Type B pancreatic cell (in vitro differentiated cells): ENCODE data around the gene MORC2. TPM values are rescaled to one million over a fixed set of nuclear protein-coding genes. Genes with fewer than 3 reads are reported as not detected.

Experiments
- DNase-seq: peaks from one replicate; pipeline ENCODE4 v3.0.0; 2021; ENCODE audit warnings: mixed read lengths; ENCODE audit not compliant: unreplicated experiment; ENCODE audit errors: extremely low spot score
- H3K27ac Mint-ChIP-seq: 2 replicates; pipeline ENCODE4 v1.8.0; 2021; ENCODE audit warnings: mild to moderate bottlenecking, mixed read lengths
- H3K27me3 Mint-ChIP-seq: 2 replicates; pipeline ENCODE4 v1.8.0; 2021; ENCODE audit warnings: mixed read lengths
- H3K36me3 Mint-ChIP-seq: 2 replicates; pipeline ENCODE4 v1.8.0; 2021; ENCODE audit warnings: mixed read lengths
- H3K4me1 Mint-ChIP-seq: one replicate; pipeline ENCODE4 v1.8.0; 2021; ENCODE audit warnings: mixed read lengths; ENCODE audit not compliant: unreplicated experiment
- H3K4me3 Mint-ChIP-seq: 2 replicates; pipeline ENCODE4 v1.8.0; 2021; ENCODE audit warnings: mild to moderate bottlenecking, mixed read lengths
- H3K9me3 Mint-ChIP-seq: 2 replicates; pipeline ENCODE4 v1.8.0; 2021; ENCODE audit warnings: mixed read lengths
- total RNA-seq: library from RNA; stranded (reverse); gene quantifications from 2 replicates; pipeline ENCODE4 v1.2.1, GENCODE V29; 2021; ENCODE audit warnings: low replicate concordance
- TF ChIP-seq, protein P1 (sequence below): fragments of 200-600 bp; sonication (generic); conservative IDR thresholded peaks from 2 replicates; pipeline ENCODE4 v1.5.0; 2021; ENCODE audit warnings: antibody characterized with exemption, mild to moderate bottlenecking

The MORC2 gene
- total RNA-seq, 1 donor from 2014 or later = 48.1 TPM

- H3K27ac Mint-ChIP-seq = no peak overlapping the region
- H3K4me1 Mint-ChIP-seq = no peaks in the 10 kb centered on the region
- H3K36me3 Mint-ChIP-seq = no peaks in the 10 kb centered on the region
- no peak overlapping the region for H3K4me3 Mint-ChIP-seq
- no peaks in the 10 kb centered on the region for H3K9me3 Mint-ChIP-seq
- no peaks in the 10 kb centered on the region for H3K27me3 Mint-ChIP-seq
- TF ChIP-seq, protein P1, sequence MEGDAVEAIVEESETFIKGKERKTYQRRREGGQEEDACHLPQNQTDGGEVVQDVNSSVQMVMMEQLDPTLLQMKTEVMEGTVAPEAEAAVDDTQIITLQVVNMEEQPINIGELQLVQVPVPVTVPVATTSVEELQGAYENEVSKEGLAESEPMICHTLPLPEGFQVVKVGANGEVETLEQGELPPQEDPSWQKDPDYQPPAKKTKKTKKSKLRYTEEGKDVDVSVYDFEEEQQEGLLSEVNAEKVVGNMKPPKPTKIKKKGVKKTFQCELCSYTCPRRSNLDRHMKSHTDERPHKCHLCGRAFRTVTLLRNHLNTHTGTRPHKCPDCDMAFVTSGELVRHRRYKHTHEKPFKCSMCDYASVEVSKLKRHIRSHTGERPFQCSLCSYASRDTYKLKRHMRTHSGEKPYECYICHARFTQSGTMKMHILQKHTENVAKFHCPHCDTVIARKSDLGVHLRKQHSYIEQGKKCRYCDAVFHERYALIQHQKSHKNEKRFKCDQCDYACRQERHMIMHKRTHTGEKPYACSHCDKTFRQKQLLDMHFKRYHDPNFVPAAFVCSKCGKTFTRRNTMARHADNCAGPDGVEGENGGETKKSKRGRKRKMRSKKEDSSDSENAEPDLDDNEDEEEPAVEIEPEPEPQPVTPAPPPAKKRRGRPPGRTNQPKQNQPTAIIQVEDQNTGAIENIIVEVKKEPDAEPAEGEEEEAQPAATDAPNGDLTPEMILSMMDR = no peak
- DNase-seq = no peak
Observed at GRCh38 chr22:30994960-30995359, 26.4 kb upstream of the MORC2 start.

DNA sequence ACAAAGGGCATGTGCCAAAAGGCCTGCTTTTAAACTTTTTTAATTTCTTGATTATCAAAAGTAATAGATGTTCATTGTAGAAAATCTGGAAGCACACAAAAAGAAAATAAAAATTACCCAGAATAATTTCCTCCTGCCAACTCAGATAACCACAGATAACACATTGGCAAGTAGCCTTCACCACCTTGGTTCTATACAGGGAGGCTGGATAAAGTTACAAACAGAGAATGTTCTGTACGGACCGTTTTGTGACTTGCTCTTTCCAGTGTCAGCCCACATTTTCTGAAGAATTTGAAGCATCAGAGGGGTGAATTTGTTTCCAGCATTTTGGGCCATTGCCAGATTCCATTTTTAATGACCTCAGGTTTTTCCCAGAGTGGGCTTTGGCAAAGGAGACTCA is 24.0 kb upstream of the MORC2 start:
- no peaks in the 10 kb centered on the region for H3K4me1 Mint-ChIP-seq
- no peak for DNase-seq
- H3K4me3 Mint-ChIP-seq = no peak overlapping the region
- H3K9me3 Mint-ChIP-seq = no peaks in the 10 kb centered on the region
- no peak overlapping the region for H3K27ac Mint-ChIP-seq
- no peaks in the 10 kb centered on the region for H3K27me3 Mint-ChIP-seq
- TF ChIP-seq, protein P1 = no peak
- H3K36me3 Mint-ChIP-seq = no peaks in the 10 kb centered on the region

DNA sequence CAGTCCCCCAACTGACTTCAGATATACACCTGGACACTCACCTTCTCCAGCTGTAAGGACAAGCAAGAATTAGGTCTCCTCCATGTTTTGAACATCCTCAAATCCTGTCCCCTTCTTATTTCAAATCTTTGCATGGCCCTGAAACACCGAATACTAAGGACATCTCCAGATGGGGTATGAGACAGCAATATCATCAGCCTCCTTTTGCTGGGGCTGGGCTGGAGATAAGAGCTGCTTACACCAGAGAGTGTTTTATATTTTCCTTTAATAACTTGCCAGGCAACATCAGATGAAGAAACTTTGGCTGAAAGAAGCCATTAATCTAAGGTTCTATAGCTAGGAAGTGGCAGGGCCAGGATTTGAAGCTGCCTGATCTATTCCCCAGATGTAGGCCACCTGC is 22.1 kb upstream of the MORC2 start:
- no peak for DNase-seq
- TF ChIP-seq, protein P1 = no peak
- Mint-ChIP-seq H3K36me3 (no peaks in the 10 kb centered on the region), H3K9me3 (no peaks in the 10 kb centered on the region), H3K27ac (no peak overlapping the region), H3K4me3 (no peak overlapping the region), H3K4me1 (no peaks in the 10 kb centered on the region), H3K27me3 (no peaks in the 10 kb centered on the region)

- Mint-ChIP-seq H3K4me1 (no peaks in the 10 kb centered on the region), H3K36me3 (no peaks in the 10 kb centered on the region), H3K4me3 (no peak overlapping the region), H3K9me3 (peaks cover 5% of the 10 kb centered on the region), H3K27me3 (no peaks in the 10 kb centered on the region), H3K27ac (no peak overlapping the region)
- TF ChIP-seq, protein P1 = no peak
- no peak for DNase-seq
Observed at GRCh38 chr22:30989474-30989873, 20.9 kb upstream of the MORC2 start.

- Mint-ChIP-seq H3K9me3 (peaks cover 9% of the 10 kb centered on the region), H3K4me1 (no peaks in the 10 kb centered on the region), H3K27me3 (no peaks in the 10 kb centered on the region), H3K36me3 (no peaks in the 10 kb centered on the region), H3K27ac (no peak overlapping the region), H3K4me3 (no peak overlapping the region)
- TF ChIP-seq, protein P1 = no peak
- DNase-seq = no peak
Observed at GRCh38 chr22:30985561-30986208, 17.1 kb upstream of the MORC2 start.
